ENCODE results near the gene IFNA13. TPM values are rescaled to one million over a fixed set of nuclear protein-coding genes. Genes with fewer than 3 reads are reported as not detected.

The IFNA13 gene
- total RNA-seq = under 1 TPM in 2 of 8 experiments, not detected in 6; 0.23 to 0.24 TPM

DNA sequence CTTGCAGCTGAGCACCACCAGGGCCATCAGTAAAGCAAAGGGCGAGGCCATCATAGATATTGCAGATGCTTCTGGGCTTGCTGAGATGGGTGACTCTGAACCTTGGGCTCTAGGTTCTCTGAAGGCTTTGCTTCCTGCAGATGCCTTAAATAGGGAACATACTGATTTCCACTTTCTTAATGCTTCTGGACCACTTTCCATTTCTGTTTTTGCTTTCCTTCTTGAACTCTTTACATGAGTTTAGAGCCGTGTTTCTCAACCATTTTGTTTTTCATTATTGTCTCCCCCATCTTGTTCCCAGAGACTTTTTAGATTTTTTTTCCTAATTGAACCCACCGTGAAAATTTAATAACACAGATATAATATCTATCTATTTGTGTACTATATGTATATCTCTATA, at the start of gene IFNA13:
Gene IFNA13 (minus strand): TSS at position 101 of the 400 bp plus-strand sequence. CDS start 47 bp downstream, at position 54.
- WGBS, 10 experiments = 24 to 100% (median 91%) methylated on average over 1 to 2 of the region's 3 CpGs; no CpG with 5 or more reads in 1 of the 10 experiments
- in situ Hi-C loops (cut with MboI; ENCODE audit: low pct_unique_long_range_greater_than_20kb in 2 of 9, low sequenced_read_pairs in 9 of 9, unreplicated experiment in 9 of 9) = no loop called here
- Histone ChIP-seq H3K27ac (no peak within 1 kb of the TSS), H3K4me1 (replicated peaks in 1 of 2) (no peaks in the 10 kb centered on the region), H3K4me3 (no peak within 1 kb of the TSS)
- no peak for ATAC-seq (replicated peaks in 6 of 8)

DNA sequence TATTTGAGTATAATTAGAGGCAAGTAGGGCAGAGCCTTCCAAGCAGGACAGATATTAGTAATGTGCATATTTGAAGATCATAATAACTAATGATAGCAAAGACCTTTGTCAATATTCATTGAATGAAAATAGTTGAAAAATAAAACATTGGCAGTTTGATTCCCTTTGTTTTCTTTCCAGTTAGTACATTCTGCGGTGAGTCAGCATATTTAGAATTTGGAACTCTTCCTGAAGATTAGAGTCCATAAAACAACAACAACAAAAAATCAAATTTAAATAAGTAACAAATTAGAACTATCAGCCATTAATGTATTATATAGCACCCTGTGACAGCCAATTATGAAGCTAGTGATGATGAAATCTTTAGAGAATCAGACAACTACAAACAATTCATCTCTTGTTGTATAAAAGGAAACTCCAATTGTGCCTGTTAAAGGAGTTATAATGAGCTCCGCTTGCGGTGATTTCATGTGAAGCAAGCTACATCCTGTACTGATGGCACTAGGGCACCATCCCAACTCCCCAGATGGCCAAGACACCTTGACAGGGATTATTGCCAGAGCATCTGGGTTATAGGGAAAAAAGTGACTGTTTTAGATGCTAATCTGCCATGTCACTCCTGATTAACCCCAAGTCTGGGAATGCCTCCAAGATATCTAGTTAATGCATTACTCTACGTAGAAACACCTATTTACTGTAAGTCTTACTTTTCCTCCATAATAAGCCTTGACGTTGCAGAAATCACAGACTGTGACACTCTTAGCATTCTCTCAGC, 47.8 kb upstream of the IFNA13 start:
- no peak overlapping the region for H3K27ac ChIP-seq
- WGBS, 10 experiments = 75 to 100% (median 91%) methylated on average over 1 to 5 of the region's 5 CpGs; no CpG with 5 or more reads in 1 of the 10 experiments

DNA sequence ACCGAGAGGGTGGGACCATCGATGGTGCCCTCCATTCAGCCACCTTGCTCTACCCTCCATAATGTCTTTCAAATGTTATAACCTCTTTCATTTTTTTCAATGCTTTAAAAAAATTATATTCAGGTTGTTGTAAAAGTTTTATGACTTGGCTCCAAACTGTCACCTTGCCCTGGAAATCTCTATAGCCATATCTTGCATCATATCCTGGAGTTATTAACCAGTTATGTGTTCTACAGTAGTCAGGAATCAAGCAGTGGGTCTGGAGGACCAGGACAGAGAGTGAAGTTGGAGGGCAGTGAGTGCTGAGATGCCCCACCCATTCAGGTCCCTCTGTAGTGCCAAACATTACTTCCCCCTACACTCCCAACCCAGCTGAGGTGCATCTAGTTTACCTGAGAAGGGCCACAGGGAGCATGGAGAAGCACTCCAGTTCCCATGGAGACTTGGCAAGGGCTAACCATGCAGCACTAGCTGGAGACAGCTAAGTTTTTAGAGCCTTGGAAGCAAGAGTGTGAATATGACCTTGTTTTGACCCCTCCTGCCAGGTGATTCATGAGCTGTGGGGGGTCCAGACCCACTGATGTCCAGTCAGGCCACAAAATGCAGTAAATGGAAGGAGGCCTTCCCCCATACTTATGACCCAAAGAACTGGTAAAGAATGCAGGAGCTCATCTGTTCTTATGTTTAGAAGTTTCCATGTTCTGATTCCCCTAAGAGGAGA, 46.5 kb upstream of the IFNA13 start:
- in situ Hi-C loops (cut with MboI; ENCODE audit: low pct_unique_long_range_greater_than_20kb in 2 of 9, low sequenced_read_pairs in 9 of 9, unreplicated experiment in 9 of 9) = loop anchor here in 1 of 9 experiments (25.0 kb wide), 1 partner anchor 102 kb away; the partner anchor contains the start of gene IFNA5
- ATAC-seq (replicated peaks in 6 of 8) = no peak
- no peak overlapping the region for H3K4me3 ChIP-seq
- no peaks in the 10 kb centered on the region for H3K4me1 ChIP-seq (replicated peaks in 1 of 2)
- WGBS, 10 experiments = 80 to 100% (median 89%) methylated on average over 1 to 2 of the region's 2 CpGs; no CpG with 5 or more reads in 6 of the 10 experiments
- no peak overlapping the region for H3K27ac ChIP-seq

More for the DNA sequence above, 47.8 kb upstream of the IFNA13 start:
- in situ Hi-C loops (cut with MboI; ENCODE audit: low pct_unique_long_range_greater_than_20kb in 2 of 9, low sequenced_read_pairs in 9 of 9, unreplicated experiment in 9 of 9) = loop anchor here in 1 of 9 experiments (25.0 kb wide), 1 partner anchor 103 kb away; the partner anchor contains the start of gene IFNA5
- Histone ChIP-seq H3K4me3 (no peak overlapping the region), H3K4me1 (replicated peaks in 1 of 2) (no peaks in the 10 kb centered on the region)
- ATAC-seq (replicated peaks in 6 of 8) = peak in 1 of 8 experiments; percentile 43

DNA sequence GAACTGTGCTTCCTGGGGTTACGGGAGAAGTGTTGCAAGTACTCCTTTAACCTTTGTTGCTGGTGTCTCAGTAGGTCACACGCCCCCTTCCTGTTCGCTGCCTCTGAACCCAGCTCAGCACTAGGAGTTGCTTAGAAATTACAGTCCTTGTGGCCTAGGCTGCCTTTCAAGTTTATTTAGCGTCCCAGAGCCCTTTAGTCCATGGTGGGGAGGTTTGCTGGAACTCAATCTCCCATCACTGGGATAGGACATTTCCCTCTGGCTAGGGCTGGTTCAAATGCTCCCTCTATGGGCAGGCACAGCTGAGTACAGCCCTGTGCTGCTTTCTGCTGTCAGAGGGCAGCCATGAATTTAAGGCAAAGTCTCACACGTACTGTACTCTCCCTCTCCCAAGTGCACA, 45.8 kb upstream of the IFNA13 start:
- peak in 4 of 8 experiments; percentile 12 to 75 (median 59) for ATAC-seq (replicated peaks in 6 of 8)
- no peak overlapping the region for H3K27ac ChIP-seq
- no peak overlapping the region for H3K4me3 ChIP-seq
- in situ Hi-C loops (cut with MboI; ENCODE audit: low pct_unique_long_range_greater_than_20kb in 2 of 9, low sequenced_read_pairs in 9 of 9, unreplicated experiment in 9 of 9) = loop anchor here in 1 of 9 experiments (25.0 kb wide), 1 partner anchor 101 kb away; the partner anchor contains the start of gene IFNA5
- whole genome bisulfite sequencing, 10 experiments = 60 to 83% (median 79%) methylated on average over 1 to 3 of the region's 5 CpGs; no CpG with 5 or more reads in 5 of the 10 experiments
- H3K4me1 ChIP-seq (replicated peaks in 1 of 2) = no peaks in the 10 kb centered on the region

DNA sequence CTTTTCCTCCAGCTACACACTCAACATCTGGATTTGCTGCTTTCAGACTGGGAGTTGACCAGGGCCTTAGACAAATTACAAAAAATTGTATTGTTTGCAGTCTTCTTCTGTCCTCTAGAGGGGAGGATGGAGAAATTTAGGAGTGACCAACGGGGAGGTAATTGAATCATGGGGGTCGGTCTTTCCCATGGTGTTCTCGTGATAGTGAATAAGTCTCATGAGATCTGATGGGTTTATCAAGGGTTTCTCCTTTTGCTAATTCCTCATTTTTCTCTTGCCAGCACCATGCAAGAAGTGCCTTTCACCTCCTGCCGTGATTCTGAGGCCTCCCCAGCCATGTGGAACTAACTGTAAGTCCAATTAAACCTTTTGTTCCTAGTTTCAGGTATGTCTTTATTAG, 45.3 kb upstream of the IFNA13 start:
- Histone ChIP-seq H3K4me1 (replicated peaks in 1 of 2) (no peaks in the 10 kb centered on the region), H3K27ac (no peak overlapping the region), H3K4me3 (no peak overlapping the region)
- ATAC-seq (replicated peaks in 6 of 8) = no peak
- 60 to 100% (median 94%) methylated on average over 1 to 4 of the region's 4 CpGs; no CpG with 5 or more reads in 4 of the 10 experiments for WGBS, 10 experiments
- in situ Hi-C loops (cut with MboI; ENCODE audit: low pct_unique_long_range_greater_than_20kb in 2 of 9, low sequenced_read_pairs in 9 of 9, unreplicated experiment in 9 of 9) = loop anchor here in 1 of 9 experiments (25.0 kb wide), 1 partner anchor 101 kb away; the partner anchor contains the start of gene IFNA5

DNA sequence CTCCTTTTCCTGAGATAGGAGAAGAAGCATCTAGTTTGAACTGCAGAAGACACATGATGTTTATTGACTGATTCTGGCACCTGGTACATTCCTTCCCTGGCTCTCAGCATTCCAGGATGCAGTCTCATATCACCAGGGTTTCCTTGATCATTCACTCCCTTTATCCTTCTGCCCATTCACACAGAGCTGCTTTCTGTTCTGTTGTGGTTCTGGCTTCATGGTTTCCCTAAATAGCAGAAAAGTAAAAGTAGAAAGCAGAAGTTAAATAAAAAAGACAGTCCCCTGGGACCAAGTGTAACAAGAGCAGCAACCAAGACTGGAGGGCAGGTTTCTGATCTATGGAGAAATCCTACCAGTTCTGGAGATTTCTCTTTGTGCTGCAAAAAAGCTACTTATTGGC, 44.2 kb upstream of the IFNA13 start:
- H3K4me3 ChIP-seq = no peak overlapping the region
- H3K27ac ChIP-seq = no peak overlapping the region
- in situ Hi-C loops (cut with MboI; ENCODE audit: low pct_unique_long_range_greater_than_20kb in 2 of 9, low sequenced_read_pairs in 9 of 9, unreplicated experiment in 9 of 9) = loop anchor here in 1 of 9 experiments (25.0 kb wide), 1 partner anchor 100 kb away; the partner anchor contains the start of gene IFNA5
- no peaks in the 10 kb centered on the region for H3K4me1 ChIP-seq (replicated peaks in 1 of 2)
- peak in 1 of 8 experiments; percentile 62 for ATAC-seq (replicated peaks in 6 of 8)

DNA sequence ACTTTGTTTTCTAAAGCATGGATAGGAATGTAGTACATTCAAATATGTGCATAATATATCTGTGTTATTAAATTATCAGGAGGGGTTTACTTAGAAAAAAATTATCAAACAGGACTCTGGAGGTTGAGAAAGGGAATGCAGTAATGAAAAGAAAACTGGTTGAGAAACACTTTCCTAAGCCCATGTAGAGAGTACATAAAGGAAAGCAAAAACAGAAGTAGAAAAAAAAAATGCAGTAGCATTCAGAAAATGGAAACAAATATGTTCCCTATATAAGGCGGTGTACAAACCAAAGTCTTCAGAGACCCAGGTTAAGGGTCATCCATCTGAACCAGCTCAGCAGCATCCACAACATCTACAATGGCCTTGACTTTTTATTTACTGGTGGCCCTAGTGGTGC, 41.0 kb upstream of the IFNA13 start, which contains the start of gene IFNA8:
Gene IFNA8 (plus strand): TSS at position 301 of the 400 bp plus-strand sequence. CDS start 60 bp downstream, at position 361.
- no peak for ATAC-seq (replicated peaks in 6 of 8)
- WGBS, 10 experiments = 78 to 100% (median 88%) methylated on average over 1 of the region's 1 CpG; no CpG with 5 or more reads in 2 of the 10 experiments
- in situ Hi-C loops (cut with MboI; ENCODE audit: low pct_unique_long_range_greater_than_20kb in 2 of 9, low sequenced_read_pairs in 9 of 9, unreplicated experiment in 9 of 9) = loop anchor here in 1 of 9 experiments (25.0 kb wide), 1 partner anchor 97 kb away; the partner anchor contains the start of gene IFNA5
- no peak within 1 kb of the TSS for H3K4me3 ChIP-seq
- H3K27ac ChIP-seq = no peak within 1 kb of the TSS
- no peaks in the 10 kb centered on the region for H3K4me1 ChIP-seq (replicated peaks in 1 of 2)

DNA sequence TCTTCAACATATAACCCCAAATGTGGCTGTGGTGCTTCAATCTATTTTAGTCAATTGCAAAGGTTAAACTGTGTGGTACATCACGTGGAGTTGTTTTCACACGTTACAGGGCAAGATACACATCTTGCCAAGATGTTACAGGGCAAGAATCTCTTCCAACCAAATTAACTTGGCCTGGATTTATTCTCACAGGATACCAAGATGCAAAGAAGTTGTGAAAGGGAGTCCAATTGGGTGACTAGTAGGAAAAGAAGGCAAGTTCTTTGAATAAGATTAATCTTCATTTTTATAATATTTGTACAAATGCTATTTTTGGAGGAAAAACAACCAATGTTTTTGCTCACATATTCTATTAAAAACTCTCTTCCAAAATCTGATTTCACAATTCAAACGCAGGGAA, 36.3 kb upstream of the IFNA13 start:
- 4 to 100% (median 89%) methylated on average over 1 to 3 of the region's 3 CpGs; no CpG with 5 or more reads in 1 of the 10 experiments for WGBS, 10 experiments
- in situ Hi-C loops (cut with MboI; ENCODE audit: low pct_unique_long_range_greater_than_20kb in 2 of 9, low sequenced_read_pairs in 9 of 9, unreplicated experiment in 9 of 9) = loop anchor here in 1 of 9 experiments (25.0 kb wide), 1 partner anchor 92 kb away; the partner anchor contains the start of gene IFNA5
- ATAC-seq (replicated peaks in 6 of 8) = no peak
- Histone ChIP-seq H3K4me1 (replicated peaks in 1 of 2) (no peaks in the 10 kb centered on the region), H3K27ac (no peak overlapping the region), H3K4me3 (no peak overlapping the region)

DNA sequence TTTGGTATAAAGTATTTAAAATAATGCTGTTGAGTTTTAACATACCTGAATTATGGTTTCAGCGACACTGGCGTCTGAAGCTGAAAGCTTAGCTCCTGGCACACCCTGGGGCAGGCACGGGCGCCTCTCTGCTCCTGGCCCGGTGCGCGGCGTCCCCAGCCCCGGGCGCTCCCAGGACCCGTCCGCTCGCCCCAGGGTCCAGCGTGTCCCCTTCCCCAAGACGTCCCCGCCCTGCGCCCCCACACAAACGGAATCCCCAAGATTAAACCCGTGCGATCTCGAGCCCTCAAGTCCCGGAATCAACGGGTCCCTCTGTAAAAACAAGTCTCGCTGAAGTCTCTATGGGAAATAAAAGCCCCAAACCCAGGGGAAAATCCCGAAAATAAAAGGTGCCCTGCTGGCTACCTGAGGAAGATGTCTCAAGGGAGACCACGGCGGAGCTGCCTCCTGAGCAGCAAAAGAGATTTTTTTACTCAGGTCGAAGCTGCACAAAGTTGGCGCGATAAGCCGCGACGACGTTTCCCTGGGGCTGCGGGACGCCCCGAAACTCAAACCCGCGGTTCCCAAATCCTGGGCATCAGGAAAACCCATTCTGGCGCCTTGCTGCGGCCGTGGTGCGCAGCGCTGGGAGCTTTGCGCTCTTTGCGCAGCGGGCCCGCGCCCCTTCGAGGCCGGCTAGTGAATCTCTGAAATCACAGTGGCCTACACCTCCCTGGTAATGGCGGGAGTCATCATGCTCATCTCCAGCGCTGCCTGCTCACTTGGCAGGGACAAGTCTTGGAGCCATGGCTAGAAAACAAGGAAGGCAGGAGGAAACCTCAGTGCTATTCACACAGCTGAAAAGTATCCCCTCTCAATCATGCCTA, 34.8 kb upstream of the IFNA13 start:
- peak; percentile 63 to 91 (median 74) for ATAC-seq (replicated peaks in 6 of 8)
- no peak overlapping the region for H3K27ac ChIP-seq
- H3K4me1 ChIP-seq (replicated peaks in 1 of 2) = no peaks in the 10 kb centered on the region
- H3K4me3 ChIP-seq = peak overlapping the region; percentile 19 to 37 (median 30)
- in situ Hi-C loops (cut with MboI; ENCODE audit: low pct_unique_long_range_greater_than_20kb in 2 of 9, low sequenced_read_pairs in 9 of 9, unreplicated experiment in 9 of 9) = loop anchor here in 1 of 9 experiments (25.0 kb wide), 1 partner anchor 90 kb away; the partner anchor contains the start of gene IFNA5
- WGBS, 10 experiments = 0 to 13% (median 5%) methylated on average over 1 to 27 of the region's 53 CpGs; no CpG with 5 or more reads in 3 of the 10 experiments

DNA sequence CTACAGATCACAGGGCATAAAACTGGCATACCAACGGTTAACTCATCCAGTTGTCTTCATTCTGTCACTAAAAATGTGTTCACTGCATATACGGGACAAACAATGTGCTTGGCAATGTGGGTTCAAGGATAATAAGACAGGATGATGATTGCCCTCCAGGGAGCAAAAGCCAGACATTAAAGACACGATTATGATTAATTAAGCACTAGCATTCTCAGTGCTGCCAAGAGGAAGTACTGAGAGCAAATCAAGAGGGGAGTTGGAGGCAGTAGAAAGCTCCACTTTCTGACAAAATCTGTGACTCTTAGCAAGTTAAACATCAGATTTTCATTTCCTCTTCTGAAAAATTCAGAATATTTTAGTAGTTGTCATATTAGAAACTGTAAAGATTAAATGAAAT, 32.1 kb upstream of the IFNA13 start:
- WGBS, 10 experiments = 9 to 81% (median 55%) methylated on average over 1 to 3 of the region's 3 CpGs
- H3K4me1 ChIP-seq (replicated peaks in 1 of 2) = no peaks in the 10 kb centered on the region
- in situ Hi-C loops (cut with MboI; ENCODE audit: low pct_unique_long_range_greater_than_20kb in 2 of 9, low sequenced_read_pairs in 9 of 9, unreplicated experiment in 9 of 9) = loop anchor here in 2 of 9 experiments (10.0 to 25.0 kb wide), 2 partner anchors 75 to 88 kb away; partner anchors contain the start of gene IFNA5 (in 1 of the 2)
- H3K4me3 ChIP-seq = no peak overlapping the region
- no peak for ATAC-seq (replicated peaks in 6 of 8)
- H3K27ac ChIP-seq = no peak overlapping the region

DNA sequence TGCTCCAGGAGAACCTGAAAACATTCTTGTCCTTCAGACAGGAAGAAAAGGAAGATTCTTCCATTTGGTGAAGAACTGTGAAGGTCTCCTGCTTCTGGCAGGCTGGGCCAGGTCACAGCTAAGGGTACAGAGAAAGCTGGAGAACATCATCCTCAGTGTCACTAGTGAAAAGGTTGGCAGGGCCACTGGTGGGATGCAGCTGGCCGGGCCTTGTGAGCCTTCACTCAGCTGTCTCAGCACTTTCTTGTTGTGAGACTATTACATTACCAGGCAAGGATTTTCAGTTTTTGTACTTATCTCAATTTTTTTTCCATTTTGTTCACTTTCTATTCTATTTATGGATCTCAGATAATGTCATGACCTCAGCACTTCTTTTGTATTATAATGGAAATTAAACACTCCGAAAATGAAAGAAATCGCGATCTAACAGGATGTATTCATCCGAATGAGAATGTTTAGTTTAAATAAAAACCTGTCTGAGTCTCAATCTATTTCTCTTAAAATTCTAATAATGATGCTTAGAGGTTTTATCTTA, 31.2 kb upstream of the IFNA13 start:
- ATAC-seq (replicated peaks in 6 of 8) = no peak
- Histone ChIP-seq H3K27ac (no peak overlapping the region), H3K4me3 (no peak overlapping the region), H3K4me1 (replicated peaks in 1 of 2) (no peaks in the 10 kb centered on the region)
- in situ Hi-C loops (cut with MboI; ENCODE audit: low pct_unique_long_range_greater_than_20kb in 2 of 9, low sequenced_read_pairs in 9 of 9, unreplicated experiment in 9 of 9) = loop anchor here in 1 of 9 experiments (10.0 kb wide), 1 partner anchor 74 kb away; no protein-coding TSS in a partner anchor
- 78 to 100% (median 92%) methylated on average over 3 to 5 of the region's 5 CpGs for WGBS, 10 experiments

Measured in motor neuron (in vitro differentiated cells).